ENCODE results near the gene B4GALNT1. TPM values are rescaled to one million over a fixed set of nuclear protein-coding genes. Genes with fewer than 3 reads are reported as not detected.

B4GALNT1 gene
- total and polyA plus RNA-seq, 2 of the 13 experiments (the other 11 are each of a cell fraction or from before 2014, with no cell fraction given), result 4.5 to 5.4 TPM

DNA sequence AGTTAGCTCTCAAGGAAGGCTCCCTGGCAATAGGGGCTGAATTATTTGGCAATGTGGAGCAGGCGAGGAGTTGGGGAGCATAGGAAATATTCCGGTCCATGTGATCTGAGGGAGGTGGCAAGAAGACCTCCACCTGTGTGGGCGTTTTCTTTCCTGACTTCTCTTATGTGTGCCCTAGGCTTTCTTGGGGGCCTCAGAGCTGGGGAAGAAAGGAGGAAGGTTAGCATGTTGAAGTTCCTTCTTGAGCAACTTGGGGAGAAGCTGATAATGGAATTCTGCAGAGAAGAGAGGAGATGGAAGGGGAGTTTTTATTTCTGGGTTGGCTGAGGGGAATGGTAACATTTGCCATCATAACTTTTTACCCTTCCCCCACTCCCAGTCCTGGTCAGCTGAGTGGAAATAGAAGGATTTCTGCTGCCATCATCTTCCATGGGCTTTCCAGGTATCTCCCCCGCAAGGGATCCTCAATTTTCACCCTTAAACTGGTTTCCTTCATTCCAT lies 27.1 kb downstream of the B4GALNT1 start:
- 79% methylated on average over 4 of the region's 4 CpGs for WGBS (ENCODE audit: low lambda C conversion rate)
- Histone ChIP-seq H3K36me3 (replicated peaks in 1 of 2; ENCODE audit: control insufficient read depth in 1 of 2, insufficient read depth in 2 of 2, low read length in 2 of 2) (peaks cover 2 to 8% of the 10 kb centered on the region in 2 experiments; a peak in 3 of 5 replicates), H3K27me3 (ENCODE audit: control insufficient read depth in 1 of 2, insufficient read depth in 2 of 2, low read length in 2 of 2) (peaks cover 0 to 21% of the 10 kb centered on the region in 2 experiments; a peak in 1 of 5 replicates), H4K20me1 (ENCODE audit: insufficient read depth, low read length) (no peaks in the 10 kb centered on the region; the same call in 1 of the 2 replicates), H3K4me3 (replicated peaks in 1 of 3; ENCODE audit: insufficient read depth in 1 of 3, low read depth in 2 of 3, low read length in 3 of 3) (0 out of 6 replicates have a peak overlapping the region, but pooled peaks of 1 of the 3 experiments have one; percentile 84), H3K9me3 (ENCODE audit: low read length) (no peaks in the 10 kb centered on the region), H3K4me1 (ENCODE audit: insufficient read depth, low read length) (peaks cover 35% of the 10 kb centered on the region), H3K27ac (ENCODE audit: extremely low read length, insufficient read depth, low read length) (no peak overlapping the region), H3K79me2 (ENCODE audit: insufficient read depth, low read length) (no peaks in the 10 kb centered on the region), H2AFZ (ENCODE audit: low read length) (no peak overlapping the region), H3K4me2 (ENCODE audit: low read depth, low read length) (peak overlapping the region; percentile 92), H3K9ac (ENCODE audit: insufficient read depth, low read depth, low read length) (no peak overlapping the region)
- no TSS peak for BruUV-seq (replicated peaks)
- in situ Hi-C loops (cut with HindIII; ENCODE audit: extremely low pct_ligation_motif_present, low pct_unique_long_range_greater_than_20kb) (no loop called here), intact Hi-C loops (cut with micrococcal nuclease; ENCODE audit: unreplicated experiment) (no loop called here)
- no peak for DNase-seq (ENCODE audit: low spot score)
- no peak for FAIRE-seq
- TF ChIP-seq KLF13 (CRISPR knock-in tag; IDR thresholded peaks at IDR 0.05) (no peak), ZNF343 (CRISPR knock-in tag; IDR thresholded peaks at IDR 0.05) (no peak), ZKSCAN8 (CRISPR knock-in tag; IDR thresholded peaks at IDR 0.05; ENCODE audit: borderline replicate concordance) (no peak), ZNF263 (CRISPR knock-in tag; IDR thresholded peaks at IDR 0.05) (no peak), ZNF570 (CRISPR knock-in tag; IDR thresholded peaks at IDR 0.05; ENCODE audit: borderline replicate concordance) (no peak), FOXA3 (CRISPR knock-in tag; IDR thresholded peaks at IDR 0.05) (no peak), SMYD3 (CRISPR knock-in tag; IDR thresholded peaks at IDR 0.05) (no peak), CBX5 (CRISPR knock-in tag; IDR thresholded peaks at IDR 0.05; ENCODE audit: borderline replicate concordance) (no peak), TOPORS (CRISPR knock-in tag; IDR thresholded peaks at IDR 0.05) (no peak), SRY (CRISPR knock-in tag; IDR thresholded peaks at IDR 0.05) (no peak), ZNF788 (CRISPR knock-in tag; IDR thresholded peaks at IDR 0.05; ENCODE audit: borderline replicate concordance) (no peak), ZNF652 (CRISPR knock-in tag; IDR thresholded peaks at IDR 0.05; ENCODE audit: borderline replicate concordance, low read depth) (no peak), KMT2B (CRISPR knock-in tag; IDR thresholded peaks at IDR 0.05) (no peak), ZNF790 (CRISPR knock-in tag; IDR thresholded peaks at IDR 0.05; ENCODE audit: borderline replicate concordance) (no peak), TSC22D2 (CRISPR knock-in tag; IDR thresholded peaks at IDR 0.05; ENCODE audit: borderline replicate concordance) (no peak), ZFP1 (CRISPR knock-in tag; IDR thresholded peaks at IDR 0.05) (no peak)
- TF ChIP-seq, protein P1, sequence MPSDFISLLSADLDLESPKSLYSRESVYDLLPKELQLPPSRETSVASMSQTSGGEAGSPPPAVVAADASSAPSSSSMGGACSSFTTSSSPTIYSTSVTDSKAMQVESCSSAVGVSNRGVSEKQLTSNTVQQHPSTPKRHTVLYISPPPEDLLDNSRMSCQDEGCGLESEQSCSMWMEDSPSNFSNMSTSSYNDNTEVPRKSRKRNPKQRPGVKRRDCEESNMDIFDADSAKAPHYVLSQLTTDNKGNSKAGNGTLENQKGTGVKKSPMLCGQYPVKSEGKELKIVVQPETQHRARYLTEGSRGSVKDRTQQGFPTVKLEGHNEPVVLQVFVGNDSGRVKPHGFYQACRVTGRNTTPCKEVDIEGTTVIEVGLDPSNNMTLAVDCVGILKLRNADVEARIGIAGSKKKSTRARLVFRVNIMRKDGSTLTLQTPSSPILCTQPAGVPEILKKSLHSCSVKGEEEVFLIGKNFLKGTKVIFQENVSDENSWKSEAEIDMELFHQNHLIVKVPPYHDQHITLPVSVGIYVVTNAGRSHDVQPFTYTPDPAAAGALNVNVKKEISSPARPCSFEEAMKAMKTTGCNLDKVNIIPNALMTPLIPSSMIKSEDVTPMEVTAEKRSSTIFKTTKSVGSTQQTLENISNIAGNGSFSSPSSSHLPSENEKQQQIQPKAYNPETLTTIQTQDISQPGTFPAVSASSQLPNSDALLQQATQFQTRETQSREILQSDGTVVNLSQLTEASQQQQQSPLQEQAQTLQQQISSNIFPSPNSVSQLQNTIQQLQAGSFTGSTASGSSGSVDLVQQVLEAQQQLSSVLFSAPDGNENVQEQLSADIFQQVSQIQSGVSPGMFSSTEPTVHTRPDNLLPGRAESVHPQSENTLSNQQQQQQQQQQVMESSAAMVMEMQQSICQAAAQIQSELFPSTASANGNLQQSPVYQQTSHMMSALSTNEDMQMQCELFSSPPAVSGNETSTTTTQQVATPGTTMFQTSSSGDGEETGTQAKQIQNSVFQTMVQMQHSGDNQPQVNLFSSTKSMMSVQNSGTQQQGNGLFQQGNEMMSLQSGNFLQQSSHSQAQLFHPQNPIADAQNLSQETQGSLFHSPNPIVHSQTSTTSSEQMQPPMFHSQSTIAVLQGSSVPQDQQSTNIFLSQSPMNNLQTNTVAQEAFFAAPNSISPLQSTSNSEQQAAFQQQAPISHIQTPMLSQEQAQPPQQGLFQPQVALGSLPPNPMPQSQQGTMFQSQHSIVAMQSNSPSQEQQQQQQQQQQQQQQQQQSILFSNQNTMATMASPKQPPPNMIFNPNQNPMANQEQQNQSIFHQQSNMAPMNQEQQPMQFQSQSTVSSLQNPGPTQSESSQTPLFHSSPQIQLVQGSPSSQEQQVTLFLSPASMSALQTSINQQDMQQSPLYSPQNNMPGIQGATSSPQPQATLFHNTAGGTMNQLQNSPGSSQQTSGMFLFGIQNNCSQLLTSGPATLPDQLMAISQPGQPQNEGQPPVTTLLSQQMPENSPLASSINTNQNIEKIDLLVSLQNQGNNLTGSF (CRISPR knock-in tag; IDR thresholded peaks at IDR 0.05), result no peak
- TF ChIP-seq, protein P2, sequence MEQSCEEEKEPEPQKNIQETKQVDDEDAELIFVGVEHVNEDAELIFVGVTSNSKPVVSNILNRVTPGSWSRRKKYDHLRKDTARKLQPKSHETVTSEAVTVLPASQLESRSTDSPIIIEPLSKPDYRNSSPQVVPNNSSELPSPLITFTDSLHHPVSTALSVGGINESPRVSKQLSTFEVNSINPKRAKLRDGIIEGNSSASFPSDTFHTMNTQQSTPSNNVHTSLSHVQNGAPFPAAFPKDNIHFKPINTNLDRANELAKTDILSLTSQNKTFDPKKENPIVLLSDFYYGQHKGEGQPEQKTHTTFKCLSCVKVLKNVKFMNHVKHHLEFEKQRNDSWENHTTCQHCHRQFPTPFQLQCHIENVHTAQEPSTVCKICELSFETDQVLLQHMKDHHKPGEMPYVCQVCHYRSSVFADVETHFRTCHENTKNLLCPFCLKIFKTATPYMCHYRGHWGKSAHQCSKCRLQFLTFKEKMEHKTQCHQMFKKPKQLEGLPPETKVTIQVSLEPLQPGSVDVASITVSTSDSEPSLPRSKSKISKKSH (CRISPR knock-in tag; IDR thresholded peaks at IDR 0.05; ENCODE audit: borderline replicate concordance), result no peak
- CTCF ChIA-PET (ENCODE audit: low intra/inter-chr PET ratio, low total read pairs), result no interaction called here
- ATAC-seq, result no peak
- POLR2A ChIA-PET, result interaction anchor here (1.4 to 5.4 kb wide), 3 partner anchors 14 to 87 kb away, joined by 3 to 26 read pairs (median 7); partner anchors contain the start of gene PIP4K2C
